Sigmoid colon (tissue), 7 donors: Measurements from ENCODE around the gene TENM3. TPM values are rescaled to one million over a fixed set of nuclear protein-coding genes. Genes with fewer than 3 reads are reported as not detected.

Experiments
- DNase-seq: peaks from one replicate; pipeline ENCODE4 v3.0.0-alpha.2; 2019
- H3K27ac ChIP-seq, 4 donors: fragments of 200-600 bp; sonication (generic); one replicate each; pipeline ENCODE4 v1.5.1; 2016 to 2019; ENCODE audit warnings: mild to moderate bottlenecking in 1 of 4
- H3K27me3 ChIP-seq, 3 donors: fragments of 200-600 bp; sonication (generic); one replicate each; pipeline ENCODE4 v1.5.1; 2019; ENCODE audit warnings: mild to moderate bottlenecking in 1 of 3
- H3K36me3 ChIP-seq, 4 donors: fragments of 200-600 bp; sonication (generic); one replicate each; pipeline ENCODE4 v1.5.1; 2016 to 2019
- H3K4me1 ChIP-seq, 4 donors: fragments of 200-600 bp; sonication (generic); one replicate each; pipeline ENCODE4 v1.5.1; 2017 to 2019
- H3K4me3 ChIP-seq, 4 donors: fragments of 200-600 bp; sonication (generic); one replicate each; pipeline ENCODE4 v1.5.1; 2017 to 2019; ENCODE audit warnings: mild to moderate bottlenecking in 2 of 4, moderate library complexity in 1 of 4
- H3K9me3 ChIP-seq, 4 donors: fragments of 200-600 bp in 3 of 4; sonication (generic) in 3 of 4; one replicate each; pipeline versions ENCODE4 v1.5.1 to v1.6.1; 2013 to 2019
- EP300 ChIP-seq, 4 donors: sonication (generic); formaldehyde crosslinking; IDR thresholded peaks; one replicate each; pipeline ENCODE4 v1.6.1; 2017; ENCODE audit warnings: antibody characterized with exemption in 4 of 4
- POLR2A ChIP-seq, 2 donors: fragments of 450-650 bp; IDR thresholded peaks; one replicate each; pipeline ENCODE4 v1.6.1; 2016; ENCODE audit warnings: antibody characterized with exemption in 2 of 2, mild to moderate bottlenecking in 2 of 2, moderate library complexity in 2 of 2
- POLR2AphosphoS5 ChIP-seq, 4 donors: sonication (generic); formaldehyde crosslinking; IDR thresholded peaks; one replicate each; pipeline ENCODE4 v1.6.1; 2017; ENCODE audit warnings: antibody characterized with exemption in 4 of 4
- WGBS, 2 donors: extraction: QIAGEN DNeasy Blood & Tissue Kit; methylation state at CpG; one replicate each; pipeline ENCODE4 v1.1.7; 2013; 5-methylcytosine and 5-hydroxymethylcytosine counted together
- intact Hi-C: fragments of 100-400 bp; cut with DNase I; formaldehyde crosslinking; loops from one replicate; pipeline ENCODE4 v1.15.1; 2023
- polyA plus RNA-seq, 3 donors: library from polyadenylated mRNA; stranded (reverse); fragments of 200-250 nt; gene quantifications; one replicate each; pipeline ENCODE4 v1.2.3, GENCODE V29; 2013
- total RNA-seq, 4 donors: library from RNA; depleted of rRNA; stranded (reverse); fragments of >200 nt; gene quantifications; one replicate each; pipeline ENCODE4 v1.1.0, GENCODE V29; 2016
- TF ChIP-seq, protein P1 (sequence below), 4 experiments: fragments of 450-650 bp in 3 of 4; fragments of 200-600 bp in 1 of 4; IDR thresholded peaks; one replicate each; pipeline ENCODE4 v1.5.1; 2016 to 2019; ENCODE audit warnings: antibody characterized with exemption in 4 of 4, mild to moderate bottlenecking in 3 of 4, moderate library complexity in 2 of 4
- donor health status: healthy with polysubstance abuse.
- donor health status: Bipolar disorder and iron deficiency.
- donor health status: healthy.

Gene TENM3
- total and polyA plus RNA-seq, 7 donors, result 0.60 to 82.3 (median 37.8) TPM; not detected in 1

- peaks cover 0 to 19% (median 15%) of the 10 kb centered on the region in 4 donors for H3K4me1 ChIP-seq
- DNase-seq, result no peak
- no peak overlapping the region for H3K4me3 ChIP-seq
- H3K9me3 ChIP-seq, result peaks cover 0 to 7% (median 4%) of the 10 kb centered on the region in 4 donors
- H3K36me3 ChIP-seq, result no peaks in the 10 kb centered on the region
- TF ChIP-seq EP300 (IDR thresholded peaks at IDR 0.05), result no peak
- TF ChIP-seq POLR2A (IDR thresholded peaks at IDR 0.05), result no peak
- no peak for TF ChIP-seq POLR2AphosphoS5 (IDR thresholded peaks at IDR 0.05)
- TF ChIP-seq, protein P1, sequence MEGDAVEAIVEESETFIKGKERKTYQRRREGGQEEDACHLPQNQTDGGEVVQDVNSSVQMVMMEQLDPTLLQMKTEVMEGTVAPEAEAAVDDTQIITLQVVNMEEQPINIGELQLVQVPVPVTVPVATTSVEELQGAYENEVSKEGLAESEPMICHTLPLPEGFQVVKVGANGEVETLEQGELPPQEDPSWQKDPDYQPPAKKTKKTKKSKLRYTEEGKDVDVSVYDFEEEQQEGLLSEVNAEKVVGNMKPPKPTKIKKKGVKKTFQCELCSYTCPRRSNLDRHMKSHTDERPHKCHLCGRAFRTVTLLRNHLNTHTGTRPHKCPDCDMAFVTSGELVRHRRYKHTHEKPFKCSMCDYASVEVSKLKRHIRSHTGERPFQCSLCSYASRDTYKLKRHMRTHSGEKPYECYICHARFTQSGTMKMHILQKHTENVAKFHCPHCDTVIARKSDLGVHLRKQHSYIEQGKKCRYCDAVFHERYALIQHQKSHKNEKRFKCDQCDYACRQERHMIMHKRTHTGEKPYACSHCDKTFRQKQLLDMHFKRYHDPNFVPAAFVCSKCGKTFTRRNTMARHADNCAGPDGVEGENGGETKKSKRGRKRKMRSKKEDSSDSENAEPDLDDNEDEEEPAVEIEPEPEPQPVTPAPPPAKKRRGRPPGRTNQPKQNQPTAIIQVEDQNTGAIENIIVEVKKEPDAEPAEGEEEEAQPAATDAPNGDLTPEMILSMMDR (IDR thresholded peaks at IDR 0.05), result no peak
- H3K27me3 ChIP-seq, result no peaks in the 10 kb centered on the region
- H3K27ac ChIP-seq, result no peak overlapping the region
- intact Hi-C loops, result no loop called here
- 73 to 77% methylated on average over 4 of the region's 4 CpGs for WGBS, 2 donors
Measured at GRCh38 chr4:182647646-182648300, 404.6 kb downstream of the TENM3 start.

GRCh38 chr4:182648766-182649165 lies 405.6 kb downstream of the TENM3 start:
- peaks cover 0 to 9% (median 7%) of the 10 kb centered on the region in 4 donors for H3K4me1 ChIP-seq
- H3K36me3 ChIP-seq, result no peaks in the 10 kb centered on the region
- peaks cover 0 to 7% (median 4%) of the 10 kb centered on the region in 4 donors for H3K9me3 ChIP-seq
- no peak overlapping the region for H3K4me3 ChIP-seq
- no peak for TF ChIP-seq POLR2AphosphoS5 (IDR thresholded peaks at IDR 0.05)
- TF ChIP-seq, protein P1 (IDR thresholded peaks at IDR 0.05), result no peak
- no peak overlapping the region for H3K27ac ChIP-seq
- intact Hi-C loops, result no loop called here
- H3K27me3 ChIP-seq, result no peaks in the 10 kb centered on the region
- no peak for DNase-seq

DNA sequence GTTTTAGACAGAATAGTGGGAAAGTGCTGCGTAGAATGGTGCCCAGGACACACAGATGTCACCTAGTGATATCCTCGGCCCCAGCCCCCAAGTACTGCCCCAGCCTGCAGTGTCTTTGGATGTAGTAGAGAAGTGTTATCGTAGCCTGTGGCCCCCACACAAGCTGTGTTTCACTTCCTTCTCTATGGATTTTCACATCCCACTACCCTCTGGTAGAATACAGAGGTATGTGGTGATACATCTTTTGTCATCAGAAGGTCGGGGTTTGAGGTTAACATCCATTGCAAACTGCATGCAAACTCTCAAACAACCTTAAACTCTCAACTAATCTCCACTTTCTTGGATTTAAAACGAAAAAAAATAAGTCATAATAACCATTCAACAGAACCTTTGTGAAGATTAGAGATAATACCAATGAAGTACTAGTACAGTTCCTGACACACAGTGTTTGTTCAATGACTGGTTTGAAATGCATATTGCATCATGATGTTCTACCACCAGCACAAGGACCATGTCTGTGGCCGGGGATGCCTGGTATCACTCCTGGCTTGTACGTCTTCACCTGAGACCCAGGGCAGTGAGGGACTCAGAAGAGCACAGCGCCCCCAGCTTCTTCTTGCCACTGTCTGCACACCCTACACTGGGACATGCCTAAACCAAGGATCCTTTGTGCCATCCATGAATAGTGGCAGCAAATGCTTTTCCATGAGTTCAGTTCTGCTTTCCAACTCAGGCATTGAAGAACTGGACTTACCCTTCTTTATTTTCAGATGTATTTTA lies 406.7 kb downstream of the TENM3 start:
- H3K36me3 ChIP-seq, result no peaks in the 10 kb centered on the region
- no peak overlapping the region for H3K4me3 ChIP-seq
- no peaks in the 10 kb centered on the region for H3K27me3 ChIP-seq
- peaks cover 0 to 7% (median 4%) of the 10 kb centered on the region in 4 donors for H3K9me3 ChIP-seq
- WGBS, 2 donors, result 76 to 83% methylated on average over 8 of the region's 8 CpGs
- DNase-seq, result no peak
- no peak overlapping the region for H3K27ac ChIP-seq
- H3K4me1 ChIP-seq, result no peaks in the 10 kb centered on the region
- intact Hi-C loops, result no loop called here
- TF ChIP-seq EP300 (IDR thresholded peaks at IDR 0.05) (no peak), POLR2AphosphoS5 (IDR thresholded peaks at IDR 0.05) (no peak), POLR2A (IDR thresholded peaks at IDR 0.05) (no peak)
- TF ChIP-seq, protein P1 (IDR thresholded peaks at IDR 0.05), result no peak

DNA sequence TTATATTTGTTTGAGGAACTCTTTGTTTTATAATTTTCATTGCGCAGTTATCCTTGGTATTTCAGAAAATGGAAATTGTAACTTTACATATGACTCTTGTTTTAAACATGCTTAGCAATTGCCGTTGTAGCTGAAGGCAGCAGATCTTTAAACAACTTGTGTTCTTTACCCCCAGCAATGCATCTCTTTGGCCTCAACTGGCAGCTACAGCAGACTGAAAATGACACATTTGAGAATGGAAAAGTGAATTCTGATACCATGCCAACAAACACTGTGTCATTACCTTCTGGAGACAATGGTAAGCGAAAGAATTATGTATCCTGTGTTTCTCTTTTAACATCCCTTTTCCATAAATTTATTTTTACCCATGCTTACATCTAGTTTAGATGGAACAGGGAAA lies 410.4 kb downstream of the TENM3 start:
- no peaks in the 10 kb centered on the region for H3K9me3 ChIP-seq
- H3K36me3 ChIP-seq, result no peaks in the 10 kb centered on the region
- no peak for DNase-seq
- intact Hi-C loops, result no loop called here
- H3K4me1 ChIP-seq, result no peaks in the 10 kb centered on the region
- TF ChIP-seq POLR2A (IDR thresholded peaks at IDR 0.05) (no peak), EP300 (IDR thresholded peaks at IDR 0.05) (no peak), POLR2AphosphoS5 (IDR thresholded peaks at IDR 0.05) (no peak)
- TF ChIP-seq, protein P1 (IDR thresholded peaks at IDR 0.05), result no peak
- H3K4me3 ChIP-seq, result no peak overlapping the region
- H3K27me3 ChIP-seq, result no peaks in the 10 kb centered on the region
- H3K27ac ChIP-seq, result no peak overlapping the region
- WGBS, 2 donors, result 83 to 86% methylated on average over 3 of the region's 3 CpGs
